Vagina (tissue), 2 donors: ENCODE results near the gene IKZF3.

ENCODE experiments used
- POLR2AphosphoS5 ChIP-seq, 2 donors: sonication (generic); formaldehyde crosslinking; IDR thresholded peaks; one replicate each; pipeline ENCODE4 v1.9.0; 2017; ENCODE audit warnings: antibody characterized with exemption in 2 of 2, mild to moderate bottlenecking in 2 of 2, low read depth in 1 of 2; ENCODE audit not compliant: insufficient read depth in 1 of 2
- TF ChIP-seq, protein P1 (sequence below), 3 experiments: fragments of 450-650 bp in 2 of 3; fragments of 200-600 bp in 1 of 3; sonication (generic) in 1 of 3; IDR thresholded peaks; one replicate each; pipeline ENCODE4 v1.5.1; 2017 to 2019; ENCODE audit warnings: antibody characterized with exemption in 3 of 3, mild to moderate bottlenecking in 2 of 3, moderate library complexity in 2 of 3

GRCh38 chr17:39751016-39751543 lies 113.0 kb downstream of the IKZF3 start:
- TF ChIP-seq, protein P1, sequence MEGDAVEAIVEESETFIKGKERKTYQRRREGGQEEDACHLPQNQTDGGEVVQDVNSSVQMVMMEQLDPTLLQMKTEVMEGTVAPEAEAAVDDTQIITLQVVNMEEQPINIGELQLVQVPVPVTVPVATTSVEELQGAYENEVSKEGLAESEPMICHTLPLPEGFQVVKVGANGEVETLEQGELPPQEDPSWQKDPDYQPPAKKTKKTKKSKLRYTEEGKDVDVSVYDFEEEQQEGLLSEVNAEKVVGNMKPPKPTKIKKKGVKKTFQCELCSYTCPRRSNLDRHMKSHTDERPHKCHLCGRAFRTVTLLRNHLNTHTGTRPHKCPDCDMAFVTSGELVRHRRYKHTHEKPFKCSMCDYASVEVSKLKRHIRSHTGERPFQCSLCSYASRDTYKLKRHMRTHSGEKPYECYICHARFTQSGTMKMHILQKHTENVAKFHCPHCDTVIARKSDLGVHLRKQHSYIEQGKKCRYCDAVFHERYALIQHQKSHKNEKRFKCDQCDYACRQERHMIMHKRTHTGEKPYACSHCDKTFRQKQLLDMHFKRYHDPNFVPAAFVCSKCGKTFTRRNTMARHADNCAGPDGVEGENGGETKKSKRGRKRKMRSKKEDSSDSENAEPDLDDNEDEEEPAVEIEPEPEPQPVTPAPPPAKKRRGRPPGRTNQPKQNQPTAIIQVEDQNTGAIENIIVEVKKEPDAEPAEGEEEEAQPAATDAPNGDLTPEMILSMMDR (IDR thresholded peaks at IDR 0.05), result no peak
- no peak for TF ChIP-seq POLR2AphosphoS5 (IDR thresholded peaks at IDR 0.05; ENCODE audit: insufficient read depth in 1 of 2, low read depth in 1 of 2)
